AG20443 (cell line): ENCODE results near the gene TIE1.

Experiments used
- DNase-seq: peaks from one replicate; pipeline ENCODE4 v3.0.0; 2012; ENCODE audit warnings: low spot score, mixed read lengths

TIE1 gene

GRCh38 chr1:43274125-43274803 is 26.5 kb upstream of the TIE1 start:
- no peak for DNase-seq

GRCh38 chr1:43274804-43275180 is 26.0 kb upstream of the TIE1 start:
- DNase-seq: no peak

GRCh38 chr1:43275826-43276620 is 24.8 kb upstream of the TIE1 start:
- no peak for DNase-seq

- DNase-seq: no peak
Measured at GRCh38 chr1:43276673-43277072, 24.1 kb upstream of the TIE1 start.

GRCh38 chr1:43277116-43277876 is 23.5 kb upstream of the TIE1 start:
- DNase-seq: no peak

GRCh38 chr1:43279161-43279560 is 21.6 kb upstream of the TIE1 start:
- no peak for DNase-seq

- DNase-seq: no peak
Measured at GRCh38 chr1:43279666-43280065, 21.1 kb upstream of the TIE1 start.

GRCh38 chr1:43280692-43281091 is 20.1 kb upstream of the TIE1 start:
- no peak for DNase-seq

GRCh38 chr1:43282220-43283195 is 18.3 kb upstream of the TIE1 start:
- no peak for DNase-seq

- DNase-seq: no peak
Measured at GRCh38 chr1:43284065-43284464, 16.7 kb upstream of the TIE1 start.

- no peak for DNase-seq
Measured at GRCh38 chr1:43284546-43285110, 16.2 kb upstream of the TIE1 start.

GRCh38 chr1:43285269-43285990 is 15.4 kb upstream of the TIE1 start, which contains the start of gene C1orf210:
Gene C1orf210 (minus strand): TSS chr1:43285581. CDS start chr1:43283270, 2,311 bp downstream.
- no peak for DNase-seq

- DNase-seq: no peak
Measured at GRCh38 chr1:43286115-43286514, 14.7 kb upstream of the TIE1 start.

- no peak for DNase-seq
Measured at GRCh38 chr1:43286533-43286932, 14.2 kb upstream of the TIE1 start.

- no peak for DNase-seq
Measured at GRCh38 chr1:43288058-43288784, 12.6 kb upstream of the TIE1 start.

- no peak for DNase-seq
Measured at GRCh38 chr1:43288785-43289706, 11.7 kb upstream of the TIE1 start.

- DNase-seq: no peak
Measured at GRCh38 chr1:43292216-43292615, 8.6 kb upstream of the TIE1 start.

- DNase-seq: no peak
Measured at GRCh38 chr1:43292679-43293078, 8.1 kb upstream of the TIE1 start.

- no peak for DNase-seq
Measured at GRCh38 chr1:43293176-43293575, 7.6 kb upstream of the TIE1 start.
